Measurements from ENCODE around the gene CRKL. TPM values are rescaled to one million over a fixed set of nuclear protein-coding genes. Genes with fewer than 3 reads are reported as not detected.
"Not testable (repeated sequence)": the region's sequence is repeated elsewhere in the genome, so short reads cannot be mapped to it uniquely, and the experiment has no call there.

Gene CRKL
- total RNA-seq, 2 donors from 2014 or later: 51.3 to 60.9 TPM

GRCh38 chr22:20927940-20928572 is 10.8 kb downstream of the CRKL start:
- ATAC-seq (no peak), DNase-seq (no peak)
- intact Hi-C loops (cut with DNase I, micrococcal nuclease): no loop called here

- ATAC-seq: no peak
- DNase-seq: no peak
- intact Hi-C loops (cut with DNase I, micrococcal nuclease): no loop called here
Measured at GRCh38 chr22:20928573-20928967, 11.4 kb downstream of the CRKL start.

- intact Hi-C loops (cut with DNase I, micrococcal nuclease): no loop called here
- DNase-seq (no peak), ATAC-seq (no peak)
Measured at GRCh38 chr22:20930004-20930403, 12.8 kb downstream of the CRKL start.

- ATAC-seq; DNase-seq; intact Hi-C loops (cut with DNase I, micrococcal nuclease): not testable (repeated sequence)
Measured at GRCh38 chr22:20930435-20930834, 13.2 kb downstream of the CRKL start.

- intact Hi-C loops (cut with DNase I, micrococcal nuclease): no loop called here
- DNase-seq (no peak), ATAC-seq (no peak)
Measured at GRCh38 chr22:20931126-20931654, 14.0 kb downstream of the CRKL start.

- intact Hi-C loops (cut with DNase I, micrococcal nuclease): no loop called here
- no peak for ATAC-seq
- no peak for DNase-seq
Measured at GRCh38 chr22:20933910-20934309, 16.7 kb downstream of the CRKL start.

- ATAC-seq; DNase-seq; intact Hi-C loops (cut with DNase I, micrococcal nuclease): not testable (repeated sequence)
Measured at GRCh38 chr22:20935049-20935448, 17.8 kb downstream of the CRKL start.

- ATAC-seq; intact Hi-C loops (cut with DNase I, micrococcal nuclease); DNase-seq: not testable (repeated sequence)
Measured at GRCh38 chr22:20935780-20936539, 18.8 kb downstream of the CRKL start.

- DNase-seq: peak in 1 of 2 donors; percentile 29
- ATAC-seq: peak; percentile 92
- intact Hi-C loops (cut with DNase I, micrococcal nuclease): no loop called here
Measured at GRCh38 chr22:20937031-20937793, 20.0 kb downstream of the CRKL start.

- DNase-seq (no peak), ATAC-seq (peak; percentile 43)
- intact Hi-C loops (cut with DNase I, micrococcal nuclease): no loop called here
Measured at GRCh38 chr22:20937794-20938671, 20.8 kb downstream of the CRKL start.

GRCh38 chr22:20939457-20940185 is 22.4 kb downstream of the CRKL start:
- ATAC-seq; intact Hi-C loops (cut with DNase I, micrococcal nuclease); DNase-seq: not testable (repeated sequence)

- DNase-seq (no peak), ATAC-seq (no peak)
- intact Hi-C loops (cut with DNase I, micrococcal nuclease): no loop called here
Measured at GRCh38 chr22:20940186-20940651, 23.0 kb downstream of the CRKL start.

- ATAC-seq (no peak), DNase-seq (no peak)
- intact Hi-C loops (cut with DNase I, micrococcal nuclease): no loop called here
Measured at GRCh38 chr22:20940904-20941385, 23.7 kb downstream of the CRKL start.

- intact Hi-C loops (cut with DNase I, micrococcal nuclease); ATAC-seq; DNase-seq: not testable (repeated sequence)
Measured at GRCh38 chr22:20942203-20942902, 25.1 kb downstream of the CRKL start.

- intact Hi-C loops (cut with DNase I, micrococcal nuclease): no loop called here
Measured at GRCh38 chr22:20943104-20943933, 26.1 kb downstream of the CRKL start.

GRCh38 chr22:20944042-20944441 is 26.8 kb downstream of the CRKL start:
- intact Hi-C loops (cut with DNase I, micrococcal nuclease): no loop called here
- ATAC-seq (no peak), DNase-seq (no peak)

More at GRCh38 chr22:20943104-20943933, 26.1 kb downstream of the CRKL start:
- DNase-seq (no peak), ATAC-seq (no peak)
